K562 (cell line): ENCODE data around the gene CNTROB. TPM values are rescaled to one million over a fixed set of nuclear protein-coding genes. Genes with fewer than 3 reads are reported as not detected.

Experiments
- REST ChIP-seq, 2 experiments: fragments of 450-650 bp; formaldehyde crosslinking in 1 of 2; IDR thresholded peaks; 2 replicates each; pipeline versions ENCODE4 v1.4.0 to v1.6.1; 2014 to 2020; ENCODE audit warnings: mild to moderate bottlenecking in 2 of 2, borderline replicate concordance in 1 of 2, low read depth in 1 of 2
- polyA plus RNA-seq, 8 experiments: library from polyadenylated mRNA; depleted of rRNA in 4 of 8; stranded (reverse) in 5 of 8; unstranded in 3 of 8; fragments of >200 nt; fragmentation: Nextera tagmentation in 2 of 8; fragmentation: Illumina TruSeq in 1 of 8; extraction: Ambion mirVana in 2 of 8; extraction: Trizol in 1 of 8; gene quantifications; 2 replicates each; pipeline versions ENCODE4 v1.2.1 to v1.2.3, GENCODE V29; 2011 to 2014; ENCODE audit warnings: inconsistent platforms in 1 of 8, missing spikeins in 1 of 8
- total RNA-seq, 7 experiments: library from RNA; depleted of rRNA in 6 of 7; stranded (reverse); fragments of >200 nt in 6 of 7; fragmentation: Illumina TruSeq in 2 of 7; extraction: Trizol in 2 of 7; gene quantifications; 2 replicates each; pipeline versions ENCODE4 v1.2.1 to v1.2.3, GENCODE V29; 2011 to 2021; ENCODE audit warnings: low replicate concordance in 1 of 7

CNTROB gene
- total and polyA plus RNA-seq, 9 of the 15 experiments (the other 6 are each of a cell fraction or from before 2014, with no cell fraction given): 1.9 to 33.3 (median 23.0) TPM

- no peak for TF ChIP-seq REST (IDR thresholded peaks at IDR 0.05; ENCODE audit: borderline replicate concordance)
- TF ChIP-seq REST (CRISPR knock-in tag; IDR thresholded peaks at IDR 0.05; ENCODE audit: low read depth): no peak
Measured at GRCh38 chr17:7886227-7887037, 45.6 kb upstream of the CNTROB start (continued).
